ENCODE data around the gene ABCG4. TPM values are rescaled to one million over a fixed set of nuclear protein-coding genes. Genes with fewer than 3 reads are reported as not detected.

Gene ABCG4
- polyA plus RNA-seq, 6 donors from 2014 or later = not detected

- Mint-ChIP-seq H3K4me1 (peaks cover 30 to 39% (median 31%) of the 10 kb centered on the region in 3 donors), H3K27ac (peak overlapping the region in 2 of 6 donors; percentile 47 to 82), H3K9me3 (no peaks in the 10 kb centered on the region), H3K4me3 (peak overlapping the region; percentile 78 to 93 (median 88)), H3K36me3 (peaks cover 6 to 10% of the 10 kb centered on the region in 2 donors), H3K27me3 (no peaks in the 10 kb centered on the region)
- DNase-seq (no peak), ATAC-seq (ENCODE audit: low read depth in 2 of 2) (no peak)
Measured at GRCh38 chr11:119108857-119109221, 40.0 kb upstream of the ABCG4 start.

DNA sequence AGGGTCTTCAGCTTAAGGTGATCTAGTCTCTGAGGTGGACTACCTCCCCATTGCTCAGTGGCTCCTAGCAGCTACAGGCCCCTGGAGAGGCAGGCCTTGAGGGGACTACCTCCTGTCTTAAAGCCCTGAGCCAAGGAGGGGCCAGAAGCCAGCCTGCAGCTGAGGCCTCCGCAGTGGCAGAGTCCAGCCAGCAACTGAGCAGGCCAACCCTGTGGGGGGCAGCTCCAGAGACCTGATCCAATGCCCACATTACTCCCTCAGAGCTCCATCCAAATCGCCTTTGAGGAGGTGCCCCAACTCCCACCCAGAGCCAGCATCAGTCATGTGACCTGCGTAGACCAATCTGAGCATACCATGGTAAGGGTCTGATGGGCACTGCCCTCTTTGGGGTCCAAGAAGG lies 39.0 kb upstream of the ABCG4 start:
- no peaks in the 10 kb centered on the region for H3K9me3 Mint-ChIP-seq
- no peak for DNase-seq
- no peaks in the 10 kb centered on the region for H3K27me3 Mint-ChIP-seq
- H3K27ac Mint-ChIP-seq = no peak overlapping the region
- H3K4me1 Mint-ChIP-seq = peaks cover 27 to 36% (median 27%) of the 10 kb centered on the region in 3 donors
- peaks cover 6 to 10% of the 10 kb centered on the region in 2 donors for H3K36me3 Mint-ChIP-seq
- H3K4me3 Mint-ChIP-seq = peak overlapping the region in 2 of 8 donors; percentile 88
- ATAC-seq (ENCODE audit: low read depth in 2 of 2) = no peak

- DNase-seq (no peak), ATAC-seq (ENCODE audit: low read depth in 2 of 2) (no peak)
- H3K4me3 Mint-ChIP-seq = peak overlapping the region in 2 of 8 donors; percentile 22 to 88
- peaks cover 24 to 40% (median 31%) of the 10 kb centered on the region in 3 donors for H3K4me1 Mint-ChIP-seq
- H3K9me3 Mint-ChIP-seq = no peaks in the 10 kb centered on the region
- peak overlapping the region in 1 of 6 donors; percentile 33 for H3K27ac Mint-ChIP-seq
- no peaks in the 10 kb centered on the region for H3K27me3 Mint-ChIP-seq
- H3K36me3 Mint-ChIP-seq = peaks cover 10 to 11% of the 10 kb centered on the region in 2 donors
Measured at GRCh38 chr11:119110439-119110838, 38.4 kb upstream of the ABCG4 start.

DNA sequence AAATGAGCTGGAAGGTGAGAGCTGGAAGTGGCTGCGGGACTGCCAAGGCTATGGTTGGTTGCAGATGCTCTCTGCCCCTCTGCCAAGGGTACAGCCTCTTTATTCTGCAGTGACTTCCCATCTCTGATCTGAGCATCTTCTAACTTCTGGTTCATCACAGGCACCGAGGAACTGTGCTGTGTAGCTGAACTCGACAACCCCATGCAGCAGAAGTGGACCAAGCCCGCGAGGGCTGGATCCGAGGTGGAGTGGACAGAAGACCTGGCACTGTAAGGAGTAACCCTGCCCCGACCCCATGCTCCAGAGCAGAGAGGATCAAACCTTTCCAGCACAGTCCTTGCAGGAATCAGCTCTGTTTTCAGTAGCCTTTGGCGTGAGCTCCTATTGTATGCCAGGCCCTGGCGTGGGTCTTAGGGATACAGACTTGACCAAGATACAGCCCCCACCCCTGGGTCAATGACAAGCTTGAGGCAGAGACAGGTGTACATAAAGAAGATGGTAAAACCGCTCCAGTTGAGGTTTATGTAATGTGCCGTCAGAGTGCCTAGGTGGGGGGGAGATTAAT lies 37.4 kb upstream of the ABCG4 start:
- H3K4me1 Mint-ChIP-seq = peaks cover 17 to 39% (median 32%) of the 10 kb centered on the region in 3 donors
- ATAC-seq (ENCODE audit: low read depth in 2 of 2) = no peak
- no peaks in the 10 kb centered on the region for H3K27me3 Mint-ChIP-seq
- H3K36me3 Mint-ChIP-seq = peaks cover 10 to 12% of the 10 kb centered on the region in 2 donors
- H3K9me3 Mint-ChIP-seq = no peaks in the 10 kb centered on the region
- DNase-seq = no peak
- H3K4me3 Mint-ChIP-seq = peak overlapping the region in 2 of 8 donors; percentile 34 to 88
- no peak overlapping the region for H3K27ac Mint-ChIP-seq

GRCh38 chr11:119112314-119113020 lies 36.4 kb upstream of the ABCG4 start:
- Mint-ChIP-seq H3K27ac (no peak overlapping the region), H3K9me3 (no peaks in the 10 kb centered on the region), H3K4me1 (peaks cover 12 to 34% (median 26%) of the 10 kb centered on the region in 3 donors), H3K27me3 (no peaks in the 10 kb centered on the region), H3K4me3 (no peak overlapping the region), H3K36me3 (peaks cover 10 to 12% of the 10 kb centered on the region in 2 donors)
- ATAC-seq (ENCODE audit: low read depth in 2 of 2) (no peak), DNase-seq (no peak)

GRCh38 chr11:119113716-119114115 lies 35.1 kb upstream of the ABCG4 start:
- H3K36me3 Mint-ChIP-seq = peaks cover 10 to 12% of the 10 kb centered on the region in 2 donors

GRCh38 chr11:119114351-119114750 lies 34.5 kb upstream of the ABCG4 start:
- Mint-ChIP-seq H3K36me3 (peaks cover 10 to 12% of the 10 kb centered on the region in 2 donors), H3K4me3 (no peak overlapping the region), H3K27me3 (no peaks in the 10 kb centered on the region), H3K4me1 (peaks cover 0 to 20% (median 12%) of the 10 kb centered on the region in 3 donors), H3K9me3 (no peaks in the 10 kb centered on the region), H3K27ac (no peak overlapping the region)
- no peak for DNase-seq
- no peak for ATAC-seq (ENCODE audit: low read depth in 2 of 2)

More at GRCh38 chr11:119113716-119114115, 35.1 kb upstream of the ABCG4 start:
- DNase-seq (no peak), ATAC-seq (ENCODE audit: low read depth in 2 of 2) (no peak)
- no peaks in the 10 kb centered on the region for H3K27me3 Mint-ChIP-seq
- peaks cover 6 to 27% (median 19%) of the 10 kb centered on the region in 3 donors for H3K4me1 Mint-ChIP-seq
- H3K9me3 Mint-ChIP-seq = no peaks in the 10 kb centered on the region
- H3K27ac Mint-ChIP-seq = no peak overlapping the region
- H3K4me3 Mint-ChIP-seq = no peak overlapping the region

GRCh38 chr11:119115484-119116234 lies 33.2 kb upstream of the ABCG4 start:
- H3K27me3 Mint-ChIP-seq = no peaks in the 10 kb centered on the region
- H3K27ac Mint-ChIP-seq = peak overlapping the region in 4 of 6 donors; percentile 43 to 94 (median 51)
- no peak for DNase-seq
- peaks cover 10 to 12% of the 10 kb centered on the region in 2 donors for H3K36me3 Mint-ChIP-seq
- no peak for ATAC-seq (ENCODE audit: low read depth in 2 of 2)
- H3K4me1 Mint-ChIP-seq = peaks cover 5 to 22% (median 16%) of the 10 kb centered on the region in 3 donors
- H3K9me3 Mint-ChIP-seq = no peaks in the 10 kb centered on the region
- peak overlapping the region in 3 of 8 donors; percentile 15 to 63 (median 20) for H3K4me3 Mint-ChIP-seq

- Mint-ChIP-seq H3K36me3 (peaks cover 10 to 12% of the 10 kb centered on the region in 2 donors), H3K9me3 (no peaks in the 10 kb centered on the region), H3K27me3 (no peaks in the 10 kb centered on the region), H3K4me3 (peak overlapping the region in 1 of 8 donors; percentile 15), H3K27ac (peak overlapping the region in 1 of 6 donors; percentile 51), H3K4me1 (peaks cover 10 to 27% (median 21%) of the 10 kb centered on the region in 3 donors)
- no peak for ATAC-seq (ENCODE audit: low read depth in 2 of 2)
- DNase-seq = no peak
Measured at GRCh38 chr11:119116235-119116594, 32.6 kb upstream of the ABCG4 start.

DNA sequence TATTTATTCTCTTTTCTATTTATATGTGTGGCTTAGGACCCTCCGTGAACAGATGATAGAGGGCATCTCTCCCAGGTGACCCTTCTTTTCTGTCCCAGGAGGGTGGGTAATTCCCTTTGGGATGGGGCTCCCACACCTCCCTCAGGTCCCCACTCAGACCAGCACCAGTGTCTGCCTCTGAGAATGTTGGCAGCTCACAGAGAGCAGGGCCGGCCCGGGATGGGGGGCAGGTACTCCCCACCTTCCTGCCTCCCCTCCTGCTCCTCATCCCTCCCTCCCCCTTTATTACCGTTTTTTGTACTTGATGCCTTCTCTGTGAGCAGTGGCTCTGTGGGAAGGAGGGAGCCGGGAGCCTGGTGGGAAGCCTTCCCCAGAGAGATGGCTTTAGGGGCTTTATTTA lies 32.3 kb upstream of the ABCG4 start:
- ATAC-seq (ENCODE audit: low read depth in 2 of 2) = no peak
- Mint-ChIP-seq H3K4me1 (peaks cover 14 to 27% (median 22%) of the 10 kb centered on the region in 3 donors), H3K36me3 (peaks cover 6 to 9% of the 10 kb centered on the region in 2 donors), H3K27me3 (no peaks in the 10 kb centered on the region), H3K4me3 (no peak overlapping the region), H3K9me3 (no peaks in the 10 kb centered on the region), H3K27ac (peak overlapping the region in 1 of 6 donors; percentile 70)
- DNase-seq = no peak

GRCh38 chr11:119117004-119117706 lies 31.7 kb upstream of the ABCG4 start:
- Mint-ChIP-seq H3K36me3 (peaks cover under 1 to 6% of the 10 kb centered on the region in 2 donors), H3K27me3 (no peaks in the 10 kb centered on the region), H3K4me1 (peaks cover 19 to 31% (median 27%) of the 10 kb centered on the region in 3 donors), H3K9me3 (no peaks in the 10 kb centered on the region), H3K4me3 (peak overlapping the region in 2 of 8 donors; percentile 37 to 43), H3K27ac (peak overlapping the region in 1 of 6 donors; percentile 26)
- DNase-seq (no peak), ATAC-seq (ENCODE audit: low read depth in 2 of 2) (no peak)

- no peak for ATAC-seq (ENCODE audit: low read depth in 2 of 2)
- Mint-ChIP-seq H3K4me1 (peaks cover 29 to 42% (median 38%) of the 10 kb centered on the region in 3 donors), H3K4me3 (peak overlapping the region in 1 of 8 donors; percentile 19), H3K27ac (no peak overlapping the region), H3K9me3 (no peaks in the 10 kb centered on the region), H3K36me3 (peaks cover 0 to 6% of the 10 kb centered on the region in 2 donors), H3K27me3 (no peaks in the 10 kb centered on the region)
- no peak for DNase-seq
Measured at GRCh38 chr11:119118227-119118626, 30.6 kb upstream of the ABCG4 start.

- Mint-ChIP-seq H3K4me3 (peak overlapping the region in 1 of 8 donors; percentile 19), H3K27ac (no peak overlapping the region), H3K27me3 (no peaks in the 10 kb centered on the region), H3K4me1 (peaks cover 30 to 47% (median 45%) of the 10 kb centered on the region in 3 donors), H3K36me3 (peaks cover 0 to 6% of the 10 kb centered on the region in 2 donors), H3K9me3 (no peaks in the 10 kb centered on the region)
- no peak for DNase-seq
- no peak for ATAC-seq (ENCODE audit: low read depth in 2 of 2)
Measured at GRCh38 chr11:119118946-119119345, 29.9 kb upstream of the ABCG4 start.
